Heart left ventricle (tissue), 16 donors: ENCODE data around the gene TMEM181. TPM values are rescaled to one million over a fixed set of nuclear protein-coding genes. Genes with fewer than 3 reads are reported as not detected.
A peak's percentile ranks its signal among the peaks of the same experiment; 100 is the strongest.

Experiments used
- ATAC-seq, 4 donors: fragments of 200-7000 bp; cut with Tn5 transposase; one replicate each; pipeline ENCODE4 v1.9.1; 2020 to 2022; ENCODE audit warnings: moderate library complexity in 4 of 4, mild to moderate bottlenecking in 3 of 4, moderate number of reproducible peaks in 1 of 4
- DNase-seq, 5 donors: peaks; one replicate each; pipeline ENCODE4 v3.0.0-alpha.2; 2020
- H3K27ac ChIP-seq, 12 donors: fragments of 200-600 bp; sonication (generic) in 4 of 12; one replicate each; pipeline versions ENCODE4 v1.5.0 to v1.8.0; 2016 to 2022; ENCODE audit warnings: mild to moderate bottlenecking in 2 of 12
- H3K27me3 ChIP-seq, 9 donors: fragments of 200-600 bp; sonication (generic) in 2 of 9; one replicate each; pipeline versions ENCODE4 v1.5.1 to v1.8.0; 2016 to 2022; ENCODE audit warnings: mild to moderate bottlenecking in 3 of 9
- H3K36me3 ChIP-seq, 9 donors: fragments of 200-600 bp; sonication (generic) in 2 of 9; one replicate each; pipeline versions ENCODE4 v1.5.0 to v1.8.0; 2018 to 2022; ENCODE audit warnings: mild to moderate bottlenecking in 2 of 9
- H3K4me1 ChIP-seq, 12 donors: fragments of 200-600 bp; sonication (generic) in 4 of 12; one replicate each; pipeline versions ENCODE4 v1.5.0 to v1.8.0; 2016 to 2022; ENCODE audit warnings: mild to moderate bottlenecking in 3 of 12
- H3K4me3 ChIP-seq, 12 donors: fragments of 200-600 bp; sonication (generic) in 4 of 12; one replicate each; pipeline versions ENCODE4 v1.5.0 to v1.8.0; 2017 to 2022; ENCODE audit warnings: mild to moderate bottlenecking in 9 of 12, moderate library complexity in 4 of 12
- H3K9me3 ChIP-seq, 12 donors: fragments of 200-600 bp; sonication (generic) in 4 of 12; one replicate each; pipeline versions ENCODE4 v1.5.0 to v1.8.0; 2016 to 2022; ENCODE audit warnings: mild to moderate bottlenecking in 1 of 12
- CTCF ChIP-seq, 12 donors: fragments of 200-600 bp; sonication (generic) in 4 of 12; IDR thresholded peaks; one replicate each; pipeline versions ENCODE4 v1.5.0 to v1.8.0; 2018 to 2022; ENCODE audit warnings: antibody characterized with exemption in 12 of 12, mild to moderate bottlenecking in 5 of 12
- POLR2A ChIP-seq, 2 donors: fragments of 450-650 bp; IDR thresholded peaks; one replicate each; pipeline ENCODE4 v1.6.1; 2017; ENCODE audit warnings: antibody characterized with exemption in 2 of 2, mild to moderate bottlenecking in 2 of 2, moderate library complexity in 2 of 2
- WGBS, 4 donors: extraction: QIAGEN DNeasy Blood & Tissue Kit in 2 of 4; methylation state at CpG; one replicate each; pipeline versions ENCODE4 v1.1.5 to v1.1.7; 2013 to 2018; 5-methylcytosine and 5-hydroxymethylcytosine counted together
- intact Hi-C, 10 donors: fragments of 100-400 bp; cut with DNase I; formaldehyde crosslinking; loops; one replicate each; pipeline versions ENCODE4 v1.11.1 to v1.14.2; 2022
- long read RNA-seq, 3 donors: library from polyadenylated mRNA; unstranded; transcript quantifications; one replicate each; pipeline ENCODE4 v2.0.0, GENCODE V29; 2020 to 2021
- polyA plus RNA-seq, 2 donors: library from polyadenylated mRNA; stranded (reverse); fragments of 200-250 nt; gene quantifications; one replicate each; pipeline ENCODE4 v1.2.3, GENCODE V29; 2013
- total RNA-seq, 9 donors: library from RNA; depleted of rRNA in 2 of 9; stranded (reverse); fragments of >200 nt in 2 of 9; fragmentation: NEBNext Ultra II Directional in 3 of 9; extraction: Animal tissue kit (Norgen Biotek cat#: 25700) in 3 of 9; gene quantifications; one replicate each; pipeline versions ENCODE4 v1.1.0 to v1.2.4, GENCODE V29; 2016 to 2023
- donor health status: ischemic (EF 13 %, LVEDD 7.1; RV severe dilation, severe dysfunction).
- donor health status: healthy with polysubstance abuse.
- donor health status: DM: no; HTN: yes; CAD: no.
- donor health status: DM: no; HTN: no; CAD: no.
- donor health status: ischemic (EF 25% LVEDD 6.9; RV normal size, moderate dysfunction).
- donor health status: ischemic (EF 25% LVEDD 5.7; RV mildly dilated, moderate dysfunction).
- donor health status: healthy.
- donor health status: DM: yes; HTN: yes; CAD: no.
- donor health status: ischemic (EF 35%, LVEDD 5.7; RV mildly dilated, moderate dysfunction).
- donor health status: nonischemic (EF 11% LVEDD 7.7; RV severe dilation, severe dysfunction).
- donor health status: DM: yes; HTN: yes; CAD: no.
- donor health status: PGD.
- donor health status: ischemic (EF 29% LVEDD 5.4; RV normal size, mild dysfunction).
- donor health status: nonischemic (EF 23%, LVEDD 6.1; RV moderate dilation, normal function).

The TMEM181 gene
- total RNA-seq (10 to 100 TPM in 5 of 9 donors, 1 to 10 TPM in 4; 7.1 to 14.3 (median 10.1) TPM), polyA plus RNA-seq (10 to 100 TPM in 1 of 2 donors, 1 to 10 TPM in 1; 4.3 to 11.4 TPM)
- long read RNA-seq, donor 1, partial matches to known transcripts: 1 of 13 reads
- long read RNA-seq, donor 1, other reads (novel, unspliced or antisense): 12 of 13 reads
- long read RNA-seq, donor 2, partial matches to known transcripts: 3 of 8 reads
- long read RNA-seq, donor 2, other reads (novel, unspliced or antisense): 5 of 8 reads
- long read RNA-seq, donor 3, partial matches to known transcripts: 1 of 32 reads
- long read RNA-seq, donor 3, other reads (novel, unspliced or antisense): 31 of 32 reads

DNA sequence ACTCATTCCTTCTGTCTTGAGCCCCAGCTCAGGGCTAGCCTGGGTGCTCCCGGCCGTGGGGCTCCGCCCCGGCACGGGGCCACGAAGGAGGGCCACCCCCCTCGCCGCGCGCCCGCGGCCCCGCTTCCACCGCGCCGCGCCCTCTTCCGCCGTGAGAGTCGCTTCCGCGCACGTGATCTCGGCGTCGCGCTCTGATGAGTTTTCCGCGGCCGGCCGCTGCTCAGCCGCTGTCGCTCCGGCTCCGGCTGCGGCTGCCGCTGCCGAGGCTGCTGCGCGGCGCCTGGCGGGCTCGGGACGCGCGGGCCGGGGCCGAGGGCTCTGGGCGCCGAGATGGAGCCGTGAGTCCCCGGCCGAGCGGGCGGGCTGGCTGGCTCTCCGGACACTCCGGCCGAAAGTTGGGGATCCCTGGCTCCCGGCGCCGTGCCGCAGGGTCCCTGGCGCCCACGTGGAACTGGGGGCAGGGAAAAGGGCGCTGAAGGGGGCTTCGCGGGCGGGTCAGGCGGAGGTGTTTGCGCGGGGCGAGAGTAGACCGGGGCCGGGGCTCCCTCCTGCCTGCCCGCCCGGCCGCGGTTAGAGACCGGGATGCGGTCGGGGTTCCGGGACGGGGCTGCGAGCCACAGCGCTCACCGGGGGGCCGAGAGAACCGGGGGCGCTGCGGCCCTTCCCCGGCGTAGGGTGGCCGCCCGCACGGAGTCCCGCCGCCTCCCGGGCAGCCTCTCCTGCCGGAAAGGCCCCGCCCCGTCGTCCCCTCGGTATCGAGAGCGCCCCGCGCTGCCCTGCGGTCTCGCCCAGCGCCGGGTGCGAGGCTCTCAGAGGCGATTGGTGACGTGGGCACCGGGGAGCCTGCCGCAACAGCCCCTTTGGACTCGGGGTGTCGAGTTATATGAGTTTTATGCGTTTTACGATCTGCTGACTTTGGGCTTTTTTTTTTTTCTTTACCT is at the start of gene TMEM181:
Gene TMEM181 (plus strand): TSS at position 197 of the 941 bp plus-strand sequence. CDS start 134 bp downstream, at position 331.
- intact Hi-C loops: no loop called here
- ATAC-seq: peak; percentile 78 to 97 (median 96)
- Histone ChIP-seq H3K27ac (peak within 1 kb of the TSS; percentile 59 to 92 (median 88)), H3K36me3 (no peaks in the 10 kb centered on the region), H3K27me3 (no peaks in the 10 kb centered on the region), H3K9me3 (no peaks in the 10 kb centered on the region), H3K4me3 (peak within 1 kb of the TSS; percentile 83 to 99 (median 95)), H3K4me1 (peaks cover 0 to 49% (median 17%) of the 10 kb centered on the region in 12 donors)
- TF ChIP-seq POLR2A (IDR thresholded peaks at IDR 0.05) (peak in 1 of 2 donors; percentile 67), CTCF (IDR thresholded peaks at IDR 0.05) (peak in 1 of 12 donors; percentile 8)
- WGBS, 4 donors: 1% methylated on average over 45 to 120 of the region's 120 CpGs
- DNase-seq: peak; percentile 88 to 94 (median 90)

- no peaks in the 10 kb centered on the region for H3K9me3 ChIP-seq
- peaks cover 0 to 20% (median 12%) of the 10 kb centered on the region in 9 donors for H3K27me3 ChIP-seq
- intact Hi-C loops: loop anchor here in 1 of 10 donors (10.0 kb wide), 1 partner anchor 288 kb away; no protein-coding TSS in a partner anchor
- no peak overlapping the region for H3K4me3 ChIP-seq
- TF ChIP-seq POLR2A (IDR thresholded peaks at IDR 0.05): no peak
- no peak for TF ChIP-seq CTCF (IDR thresholded peaks at IDR 0.05)
- H3K36me3 ChIP-seq: peaks cover 0 to 7% (median 0%) of the 10 kb centered on the region in 9 donors
- DNase-seq (no peak), ATAC-seq (no peak)
- peaks cover 0 to 2% (median 0%) of the 10 kb centered on the region in 12 donors for H3K4me1 ChIP-seq
- no peak overlapping the region for H3K27ac ChIP-seq
- 89 to 95% (median 94%) methylated on average over 4 of the region's 4 CpGs for WGBS, 4 donors
These were observed 47.1 kb upstream of the TMEM181 start for GRCh38 chr6:158512809-158513208.

DNA sequence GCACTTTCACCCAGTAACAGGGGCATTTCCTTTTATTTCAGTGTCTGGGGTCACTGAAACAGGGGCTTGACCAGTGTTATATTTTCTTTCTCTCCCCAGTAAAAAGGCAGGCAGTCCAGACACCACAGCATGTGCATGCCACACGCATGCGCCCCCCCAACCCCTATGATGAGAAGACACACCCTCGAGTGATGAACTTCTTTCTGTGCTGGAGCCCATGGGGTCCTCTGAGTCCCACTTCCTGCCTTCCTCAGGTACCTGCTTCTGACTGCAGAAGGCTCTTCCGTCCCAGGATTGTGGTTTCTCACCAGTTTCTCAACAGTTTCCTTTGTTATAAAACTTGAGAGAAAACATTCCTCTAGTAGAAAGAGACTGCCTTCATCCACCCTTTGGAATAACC is 45.7 kb upstream of the TMEM181 start:
- intact Hi-C loops: loop anchor here in 1 of 10 donors (10.0 kb wide), 1 partner anchor 289 kb away; no protein-coding TSS in a partner anchor
- H3K9me3 ChIP-seq: no peaks in the 10 kb centered on the region
- 79 to 92% (median 89%) methylated on average over 4 of the region's 4 CpGs for WGBS, 4 donors
- no peak overlapping the region for H3K27ac ChIP-seq
- ATAC-seq (no peak), DNase-seq (no peak)
- no peak overlapping the region for H3K4me3 ChIP-seq
- H3K4me1 ChIP-seq: peaks cover 0 to 13% (median 8%) of the 10 kb centered on the region in 12 donors
- peaks cover 0 to 5% (median 0%) of the 10 kb centered on the region in 9 donors for H3K36me3 ChIP-seq
- TF ChIP-seq CTCF (IDR thresholded peaks at IDR 0.05): no peak
- TF ChIP-seq POLR2A (IDR thresholded peaks at IDR 0.05): no peak
- H3K27me3 ChIP-seq: peaks cover 0 to 26% (median 18%) of the 10 kb centered on the region in 9 donors
